ENCODE measurements around the gene LRRC9.
A peak's percentile ranks its signal among the peaks of the same experiment; 100 is the strongest.
"Not testable (repeated sequence)": the region's sequence is repeated elsewhere in the genome, so short reads cannot be mapped to it uniquely, and the experiment has no call there.

Gene LRRC9

DNA sequence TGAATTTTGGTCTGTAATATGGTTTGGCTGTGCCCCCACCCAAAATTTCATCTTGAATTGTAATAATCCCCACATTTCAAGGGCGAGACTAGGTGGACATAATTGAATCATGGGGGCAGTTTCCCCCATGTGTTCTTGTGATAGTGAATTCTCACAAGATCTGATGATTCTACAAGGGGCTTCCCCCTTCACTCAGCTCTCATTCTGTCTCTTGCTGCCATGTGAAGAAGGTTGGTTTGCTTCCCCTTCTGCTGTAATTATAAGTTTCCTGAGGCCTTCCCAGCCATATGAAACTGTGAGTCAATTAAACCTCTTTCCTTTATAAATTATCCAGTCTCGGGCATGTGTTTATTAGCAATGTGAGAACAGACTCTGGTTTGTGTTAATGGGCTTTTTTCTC lies 5.9 kb downstream of the LRRC9 start:
- no peaks in the 10 kb centered on the region for H3K4me1 ChIP-seq (ENCODE audit: insufficient read depth, low read length)
- H3K36me3 ChIP-seq (ENCODE audit: insufficient read depth, low read length): no peaks in the 10 kb centered on the region
- H3K9me3 ChIP-seq (ENCODE audit: control insufficient read depth, insufficient read depth, low read length): no peaks in the 10 kb centered on the region
- no peak overlapping the region for H3K9ac ChIP-seq (ENCODE audit: low read depth, low read length)

DNA sequence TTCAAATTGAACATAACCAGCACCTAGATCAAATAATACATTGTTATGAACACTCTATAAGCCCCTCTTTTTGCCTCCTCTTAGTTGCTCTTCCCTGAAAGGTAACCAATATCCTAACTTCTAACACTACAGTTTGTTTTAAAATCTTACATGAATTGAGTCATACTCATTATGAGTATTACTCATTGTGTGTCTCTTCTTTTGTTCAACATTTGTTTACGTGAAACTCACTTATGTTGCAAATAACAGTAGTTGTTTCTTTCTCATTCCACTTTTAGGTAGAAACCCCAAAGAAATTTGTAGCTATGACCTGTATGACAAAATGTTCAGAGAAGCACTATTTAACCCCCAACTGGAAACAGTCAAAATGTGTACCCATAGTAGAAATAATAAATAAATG lies 6.6 kb downstream of the LRRC9 start:
- no peak overlapping the region for H3K9ac ChIP-seq (ENCODE audit: low read depth, low read length)
- no peaks in the 10 kb centered on the region for H3K9me3 ChIP-seq (ENCODE audit: control insufficient read depth, insufficient read depth, low read length)
- H3K4me1 ChIP-seq (ENCODE audit: insufficient read depth, low read length): no peaks in the 10 kb centered on the region
- H3K36me3 ChIP-seq (ENCODE audit: insufficient read depth, low read length): no peaks in the 10 kb centered on the region

DNA sequence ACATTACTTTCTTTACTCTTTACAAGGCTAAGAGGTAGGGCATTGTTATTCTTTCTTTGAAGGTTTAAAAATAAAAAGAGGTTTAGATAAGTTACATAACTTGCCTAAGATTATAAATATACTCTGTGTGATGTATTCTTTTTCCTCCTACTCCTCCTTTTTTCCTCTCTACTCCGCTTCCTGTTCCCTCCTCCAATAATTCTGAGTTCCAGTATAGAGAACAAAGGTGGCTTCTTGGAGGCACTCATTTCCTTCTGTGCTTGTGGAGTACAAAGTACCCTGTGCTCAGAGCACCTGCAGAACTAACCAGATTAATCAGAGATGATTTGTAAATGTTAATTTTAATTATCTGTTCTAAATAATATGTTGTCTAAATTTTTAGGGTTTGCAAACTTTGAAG lies 11.3 kb downstream of the LRRC9 start:
- Histone ChIP-seq H3K9ac (ENCODE audit: low read depth, low read length) (no peak overlapping the region), H3K9me3 (ENCODE audit: control insufficient read depth, insufficient read depth, low read length) (no peaks in the 10 kb centered on the region), H3K36me3 (ENCODE audit: insufficient read depth, low read length) (no peaks in the 10 kb centered on the region), H3K4me1 (ENCODE audit: insufficient read depth, low read length) (no peaks in the 10 kb centered on the region)

DNA sequence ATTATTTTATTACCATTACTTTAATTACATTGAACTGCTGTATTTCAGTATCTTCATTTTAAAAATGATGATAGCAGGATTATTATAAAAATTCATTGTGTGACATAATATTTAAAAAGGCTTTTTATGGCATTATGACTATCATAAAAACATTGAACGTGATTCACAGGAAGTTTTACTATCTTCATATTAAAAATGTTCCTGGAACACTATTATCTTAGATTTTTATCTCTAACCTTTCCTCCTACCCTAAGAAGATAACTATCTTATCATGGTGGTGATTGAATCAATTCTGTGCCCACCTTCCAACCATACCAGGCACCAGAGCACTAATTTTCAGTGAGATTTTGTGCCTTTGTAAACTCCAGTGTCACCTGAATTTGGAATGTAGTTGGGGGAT lies 16.2 kb downstream of the LRRC9 start:
- Histone ChIP-seq H3K9me3 (ENCODE audit: control insufficient read depth, insufficient read depth, low read length) (no peaks in the 10 kb centered on the region), H3K4me1 (ENCODE audit: insufficient read depth, low read length) (no peaks in the 10 kb centered on the region), H3K9ac (ENCODE audit: low read depth, low read length) (no peak overlapping the region), H3K36me3 (ENCODE audit: insufficient read depth, low read length) (no peaks in the 10 kb centered on the region)

DNA sequence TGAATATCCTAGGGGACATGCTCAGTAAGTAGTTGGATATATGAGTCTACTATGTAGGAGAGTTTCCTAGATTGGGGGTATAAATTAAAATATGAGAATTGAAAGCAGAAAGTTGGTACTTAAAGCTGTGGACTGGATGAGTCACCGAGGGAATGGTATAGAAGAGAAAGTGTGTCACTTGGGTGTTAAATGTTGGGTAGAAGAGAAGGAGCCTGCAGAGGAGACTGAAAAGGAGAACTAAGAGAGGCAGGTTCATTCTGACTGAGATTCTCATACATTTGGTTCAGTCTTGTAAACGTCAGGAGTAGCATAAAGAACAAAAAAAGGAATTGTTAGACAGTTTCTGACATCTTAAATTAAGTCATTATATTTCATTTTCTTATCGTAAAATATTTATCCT lies 19.9 kb downstream of the LRRC9 start:
- no peaks in the 10 kb centered on the region for H3K9me3 ChIP-seq (ENCODE audit: control insufficient read depth, insufficient read depth, low read length)
- no peak overlapping the region for H3K9ac ChIP-seq (ENCODE audit: low read depth, low read length)
- no peaks in the 10 kb centered on the region for H3K4me1 ChIP-seq (ENCODE audit: insufficient read depth, low read length)
- no peaks in the 10 kb centered on the region for H3K36me3 ChIP-seq (ENCODE audit: insufficient read depth, low read length)

DNA sequence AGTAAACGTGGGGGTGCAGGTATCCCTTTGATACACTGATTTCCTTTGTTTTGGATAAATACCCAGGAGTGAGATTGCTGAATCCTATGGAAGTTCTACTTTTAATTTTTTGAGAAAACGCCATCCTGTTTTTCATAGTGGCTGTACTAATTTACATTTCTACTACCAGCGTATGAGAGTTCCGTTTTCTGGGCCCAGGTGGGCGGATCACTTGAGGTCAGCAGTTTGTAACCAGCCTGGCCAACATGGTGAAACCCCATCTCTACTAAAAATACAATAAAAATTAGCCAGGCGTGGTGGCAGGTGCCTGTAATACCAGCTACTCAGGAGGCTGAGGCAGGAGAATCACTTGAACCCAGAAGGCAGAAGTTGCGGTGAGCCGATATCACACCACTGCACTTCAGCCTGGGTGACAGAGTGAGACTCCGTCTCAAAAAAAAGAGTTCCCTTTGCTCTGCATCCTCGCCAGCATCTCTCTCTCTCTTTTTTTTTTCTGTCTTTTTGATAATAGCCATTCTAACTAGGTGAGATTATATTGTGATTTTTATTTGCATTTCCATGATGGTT lies 22.4 kb downstream of the LRRC9 start:
- H3K9ac ChIP-seq (ENCODE audit: low read depth, low read length); H3K36me3 ChIP-seq (ENCODE audit: insufficient read depth, low read length); H3K4me1 ChIP-seq (ENCODE audit: insufficient read depth, low read length); H3K9me3 ChIP-seq (ENCODE audit: control insufficient read depth, insufficient read depth, low read length): not testable (repeated sequence)

DNA sequence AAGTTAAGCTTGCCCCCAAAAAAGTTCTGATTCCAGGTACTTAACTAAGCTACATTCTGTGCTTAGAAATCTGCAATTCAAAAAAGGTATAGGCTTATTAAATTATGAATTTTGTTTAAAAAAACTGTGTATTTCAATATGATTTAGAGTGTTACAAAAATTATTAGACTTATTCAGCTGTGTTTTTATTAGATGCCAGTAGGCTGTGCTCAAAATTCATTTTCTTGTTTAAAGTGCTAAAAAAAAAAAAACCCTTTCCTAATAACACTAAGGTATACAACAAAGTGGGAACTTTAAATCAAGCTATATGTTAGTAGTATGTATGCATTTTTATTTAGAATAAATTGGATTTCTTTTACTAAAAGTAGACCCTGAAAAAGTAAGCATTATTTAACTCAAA lies 25.0 kb downstream of the LRRC9 start:
- H3K9ac ChIP-seq (ENCODE audit: low read depth, low read length): no peak overlapping the region
- no peaks in the 10 kb centered on the region for H3K9me3 ChIP-seq (ENCODE audit: control insufficient read depth, insufficient read depth, low read length)
- H3K36me3 ChIP-seq (ENCODE audit: insufficient read depth, low read length): no peaks in the 10 kb centered on the region
- no peaks in the 10 kb centered on the region for H3K4me1 ChIP-seq (ENCODE audit: insufficient read depth, low read length)

DNA sequence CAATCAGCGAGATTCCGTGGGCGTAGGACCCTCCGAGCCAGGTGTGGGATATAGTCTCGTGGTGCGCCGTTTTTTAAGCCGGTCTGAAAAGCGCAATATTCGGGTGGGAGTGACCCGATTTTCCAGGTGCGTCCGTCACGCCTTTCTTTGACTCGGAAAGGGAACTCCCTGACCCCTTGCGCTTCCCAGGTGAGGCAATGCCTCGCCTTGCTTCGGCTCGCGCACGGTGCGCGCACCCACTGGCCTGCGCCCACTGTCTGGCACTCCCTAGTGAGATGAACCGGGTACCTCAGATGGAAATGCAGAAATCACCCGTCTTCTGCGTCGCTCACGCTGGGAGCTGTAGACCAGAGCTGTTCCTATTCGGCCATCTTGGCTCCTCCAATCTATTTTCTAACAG lies 32.2 kb downstream of the LRRC9 start:
- H3K36me3 ChIP-seq (ENCODE audit: insufficient read depth, low read length); H3K4me1 ChIP-seq (ENCODE audit: insufficient read depth, low read length); H3K9me3 ChIP-seq (ENCODE audit: control insufficient read depth, insufficient read depth, low read length): not testable (repeated sequence)
- peak overlapping the region; percentile 47 for H3K9ac ChIP-seq (ENCODE audit: low read depth, low read length)

DNA sequence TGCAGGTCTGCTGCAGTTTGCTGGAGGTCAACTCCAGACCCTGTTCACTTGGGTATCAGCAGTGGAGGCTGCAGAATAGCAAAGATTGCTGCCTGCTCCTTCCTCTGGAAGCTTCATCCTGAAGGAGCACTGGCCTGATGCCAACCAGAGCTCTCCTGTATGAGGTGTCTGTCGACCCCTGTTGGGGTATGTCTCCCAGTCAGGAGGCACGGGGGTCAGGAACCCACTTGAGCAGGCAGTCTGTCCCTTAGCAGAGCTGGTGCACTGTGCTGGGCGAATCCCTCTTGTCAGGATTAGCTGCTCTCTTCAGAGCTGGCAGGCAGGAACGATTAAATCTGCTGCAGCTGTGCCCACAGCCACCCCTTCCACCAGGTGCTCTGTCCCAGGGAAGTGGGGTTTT lies 37.9 kb downstream of the LRRC9 start:
- not testable (repeated sequence) for H3K9ac ChIP-seq (ENCODE audit: low read depth, low read length); H3K36me3 ChIP-seq (ENCODE audit: insufficient read depth, low read length); H3K4me1 ChIP-seq (ENCODE audit: insufficient read depth, low read length); H3K9me3 ChIP-seq (ENCODE audit: control insufficient read depth, insufficient read depth, low read length)

DNA sequence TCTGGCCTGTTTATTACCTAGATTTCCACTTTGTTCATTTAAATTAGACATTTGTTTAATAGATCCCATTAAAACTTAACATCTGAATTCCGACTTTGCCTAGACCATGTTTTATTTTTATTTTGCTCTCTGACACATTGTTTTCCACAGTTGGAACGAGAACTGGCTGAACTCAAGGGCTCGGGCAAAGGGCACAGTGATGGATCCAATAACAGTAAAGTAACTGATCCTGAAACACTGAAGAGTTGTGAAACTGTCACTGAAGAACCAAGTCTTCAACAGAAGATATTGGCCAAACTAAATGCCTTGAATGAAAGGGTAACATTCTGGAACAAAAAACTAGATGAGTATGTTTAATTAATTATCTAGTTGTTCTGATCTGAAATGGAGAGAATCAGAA lies 39.7 kb downstream of the LRRC9 start:
- peaks cover 2% of the 10 kb centered on the region for H3K9me3 ChIP-seq (ENCODE audit: control insufficient read depth, insufficient read depth, low read length)
- H3K4me1 ChIP-seq (ENCODE audit: insufficient read depth, low read length): peaks cover 7% of the 10 kb centered on the region; the same call in 1 of the 2 replicates
- H3K9ac ChIP-seq (ENCODE audit: low read depth, low read length): no peak overlapping the region
- no peaks in the 10 kb centered on the region for H3K36me3 ChIP-seq (ENCODE audit: insufficient read depth, low read length)

DNA sequence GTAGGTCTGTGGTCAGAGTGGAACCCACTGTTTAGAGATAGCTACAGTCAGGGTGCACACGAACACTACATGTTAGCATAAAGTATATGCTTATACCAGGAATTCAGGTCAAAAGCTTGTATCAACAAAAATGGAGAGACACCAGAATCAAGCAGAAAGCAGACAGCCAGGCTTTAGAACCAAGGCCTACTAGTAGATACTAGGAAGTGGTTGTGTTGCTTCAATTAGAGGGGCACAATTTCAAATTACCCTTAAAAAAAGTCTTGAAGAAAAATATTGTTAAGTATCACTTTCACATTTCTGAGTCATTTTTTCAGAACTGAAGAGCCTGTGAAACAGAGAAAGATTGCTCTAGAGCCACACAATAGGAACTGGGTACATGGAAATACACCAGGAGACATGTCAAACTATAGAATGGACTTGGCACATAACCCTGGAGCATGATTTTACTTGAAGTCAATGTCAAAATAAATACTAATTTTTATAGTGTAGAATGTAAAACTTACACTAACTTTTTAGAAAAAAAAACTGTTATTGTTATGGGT lies 41.6 kb downstream of the LRRC9 start:
- Histone ChIP-seq H3K9ac (ENCODE audit: low read depth, low read length) (no peak overlapping the region), H3K36me3 (ENCODE audit: insufficient read depth, low read length) (no peaks in the 10 kb centered on the region), H3K9me3 (ENCODE audit: control insufficient read depth, insufficient read depth, low read length) (no peaks in the 10 kb centered on the region; the same call in 1 of the 2 replicates), H3K4me1 (ENCODE audit: insufficient read depth, low read length) (peaks cover 9% of the 10 kb centered on the region; the same call in 1 of the 2 replicates)

DNA sequence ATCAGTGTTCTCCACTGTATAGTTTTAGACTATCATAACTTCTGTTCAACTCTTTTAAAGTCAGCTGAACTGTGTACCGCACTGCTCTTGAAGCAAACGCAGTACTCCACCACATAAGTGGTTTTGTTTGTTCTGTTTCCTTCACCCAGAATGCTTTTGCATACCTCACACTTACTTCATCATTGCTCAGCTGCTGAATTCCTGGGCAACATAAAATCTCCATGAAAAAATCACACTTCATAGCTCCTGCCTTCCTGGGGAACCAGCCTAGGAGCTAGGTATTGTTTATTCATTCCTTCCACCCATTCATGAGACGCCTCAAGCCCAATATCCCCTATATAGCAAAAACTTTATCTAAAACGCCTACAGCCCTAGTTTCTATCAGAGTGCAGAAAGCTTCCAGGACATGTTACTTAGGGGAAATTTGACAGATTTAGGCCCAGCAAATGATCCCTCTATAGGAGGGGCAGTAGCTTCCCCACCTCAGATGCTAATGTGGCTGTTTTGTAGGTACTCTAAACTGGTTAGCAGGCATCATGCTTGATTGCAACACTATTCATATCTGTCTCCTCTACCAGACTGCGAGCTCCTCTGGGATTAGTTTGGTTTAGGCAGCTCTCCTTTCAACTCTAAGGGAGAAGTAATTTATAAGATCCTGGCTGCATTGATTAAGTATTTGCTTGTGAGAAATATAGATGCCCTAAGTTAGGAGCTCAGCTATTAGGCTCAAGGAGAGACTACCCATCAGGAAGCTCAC lies 44.5 kb downstream of the LRRC9 start:
- H3K4me1 ChIP-seq (ENCODE audit: insufficient read depth, low read length): peaks cover 9% of the 10 kb centered on the region; the same call in 1 of the 2 replicates
- no peaks in the 10 kb centered on the region for H3K9me3 ChIP-seq (ENCODE audit: control insufficient read depth, insufficient read depth, low read length)
- H3K36me3 ChIP-seq (ENCODE audit: insufficient read depth, low read length): no peaks in the 10 kb centered on the region
- H3K9ac ChIP-seq (ENCODE audit: low read depth, low read length): peak overlapping the region; percentile 69; the same call in 1 of the 2 replicates

DNA sequence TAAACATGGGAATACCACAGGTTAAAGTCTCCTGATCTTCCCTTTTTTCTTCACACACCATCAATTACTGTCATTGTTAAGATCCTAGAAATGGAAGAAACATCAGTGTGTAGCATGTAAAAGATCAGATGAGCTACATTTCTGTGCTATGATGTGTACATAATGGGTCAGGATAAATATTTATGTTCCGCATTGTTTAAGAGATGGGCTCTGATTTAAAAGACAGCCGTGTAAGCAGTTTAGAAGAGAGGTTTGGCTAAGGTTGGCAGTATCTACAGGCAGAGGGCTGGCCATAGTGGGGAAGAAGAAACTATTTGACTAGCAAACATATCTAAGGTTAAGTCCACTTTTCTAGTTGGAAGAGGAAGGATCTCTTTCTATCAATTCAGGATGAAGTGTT lies 49.4 kb downstream of the LRRC9 start:
- no peaks in the 10 kb centered on the region for H3K9me3 ChIP-seq (ENCODE audit: control insufficient read depth, insufficient read depth, low read length)
- H3K4me1 ChIP-seq (ENCODE audit: insufficient read depth, low read length): peaks cover 6% of the 10 kb centered on the region; the same call in 1 of the 2 replicates
- H3K9ac ChIP-seq (ENCODE audit: low read depth, low read length): no peak overlapping the region
- H3K36me3 ChIP-seq (ENCODE audit: insufficient read depth, low read length): no peaks in the 10 kb centered on the region

DNA sequence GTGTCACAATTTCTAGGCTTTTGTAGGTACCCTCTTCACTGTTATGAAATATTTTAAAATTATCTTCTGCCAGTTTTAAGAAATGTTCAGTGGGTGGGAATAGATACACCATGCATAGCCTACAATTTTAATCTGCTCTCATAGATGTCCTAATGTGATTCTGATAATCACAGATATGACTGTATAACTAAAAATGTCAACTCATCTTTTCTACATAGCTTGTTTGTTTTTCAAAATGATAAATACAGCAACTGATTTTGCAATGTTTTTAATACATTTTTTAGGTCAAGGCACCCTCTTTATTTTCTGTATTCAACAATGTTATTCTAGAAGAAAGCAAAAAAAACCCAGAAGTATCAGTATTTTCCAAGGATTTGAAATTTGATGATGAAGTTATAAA lies 61.6 kb downstream of the LRRC9 start:
- H3K36me3 ChIP-seq (ENCODE audit: insufficient read depth, low read length): no peaks in the 10 kb centered on the region
- H3K9ac ChIP-seq (ENCODE audit: low read depth, low read length): no peak overlapping the region
- no peaks in the 10 kb centered on the region for H3K9me3 ChIP-seq (ENCODE audit: control insufficient read depth, insufficient read depth, low read length)
- no peaks in the 10 kb centered on the region for H3K4me1 ChIP-seq (ENCODE audit: insufficient read depth, low read length)

DNA sequence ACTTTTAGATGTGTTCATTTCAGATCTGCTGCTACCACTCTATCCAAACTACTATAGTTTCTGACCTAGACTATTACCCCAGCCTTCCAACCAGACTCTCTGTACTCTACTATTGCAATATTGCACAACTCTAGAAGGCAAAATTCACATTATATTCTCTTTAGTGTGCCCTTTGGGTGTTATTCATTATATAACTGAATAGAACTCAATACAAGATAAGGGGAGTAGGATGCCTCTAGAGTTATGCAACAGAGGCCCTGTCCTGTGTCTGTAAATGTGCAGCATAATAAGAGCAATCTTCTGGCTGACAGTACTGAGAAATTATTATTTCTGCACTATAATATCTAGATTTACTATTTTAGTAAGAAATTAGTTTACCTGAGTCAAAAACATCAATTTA lies 63.1 kb downstream of the LRRC9 start:
- Histone ChIP-seq H3K9me3 (ENCODE audit: control insufficient read depth, insufficient read depth, low read length) (no peaks in the 10 kb centered on the region), H3K4me1 (ENCODE audit: insufficient read depth, low read length) (no peaks in the 10 kb centered on the region), H3K36me3 (ENCODE audit: insufficient read depth, low read length) (no peaks in the 10 kb centered on the region), H3K9ac (ENCODE audit: low read depth, low read length) (no peak overlapping the region)

Data from ES-I3 (cell line).